T-helper 1 cell (primary cell): ENCODE data around the gene CTDSPL.
A peak's percentile ranks its signal among the peaks of the same experiment; 100 is the strongest.

Experiments used
- DNase-seq, 5 donors: peaks; one replicate each; pipeline ENCODE4 v3.0.0-alpha.2; 2012 to 2020

The CTDSPL gene

GRCh38 chr3:37891227-37891626 lies 29.5 kb downstream of the CTDSPL start:
- no peak for DNase-seq

GRCh38 chr3:37892927-37893600 lies 31.4 kb downstream of the CTDSPL start:
- no peak for DNase-seq

- no peak for DNase-seq
Measured at GRCh38 chr3:37896827-37897226, 35.1 kb downstream of the CTDSPL start.

DNA sequence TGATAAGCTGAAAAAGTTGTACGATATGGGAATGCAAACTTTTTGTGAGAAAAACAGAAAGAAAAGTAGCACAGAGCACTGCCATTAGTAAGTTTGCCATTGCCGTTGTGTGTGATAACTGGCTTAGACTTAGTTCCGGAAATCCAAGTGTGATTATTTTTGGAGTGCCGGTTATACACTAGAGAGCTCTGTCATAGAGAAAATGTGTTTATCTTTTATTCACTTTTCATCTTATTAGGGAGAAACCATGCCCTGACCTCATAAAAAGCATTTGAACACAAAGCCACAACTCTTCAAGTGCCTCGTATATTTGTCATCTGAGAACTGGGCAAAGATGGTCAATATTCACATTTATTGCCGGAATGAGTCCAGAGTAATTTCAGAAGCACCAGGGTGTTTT lies 36.1 kb downstream of the CTDSPL start:
- DNase-seq: no peak

DNA sequence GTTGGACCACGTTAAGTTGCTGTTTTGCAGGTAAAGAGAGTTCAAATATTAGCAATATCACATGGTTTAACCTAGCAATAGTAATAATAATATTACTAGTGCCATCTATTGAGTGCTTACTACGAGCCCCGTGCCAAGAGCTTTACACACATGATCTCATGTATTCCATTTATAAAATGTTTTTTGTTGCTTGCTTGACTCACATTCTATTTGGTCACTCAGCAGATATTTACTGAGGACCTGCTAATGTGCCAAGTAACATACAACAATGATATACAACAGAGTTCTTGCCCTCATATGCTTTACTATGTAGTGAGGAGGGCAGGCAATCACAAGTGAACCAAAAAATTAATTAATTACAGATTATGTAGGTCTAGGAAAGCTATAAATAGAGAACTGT lies 36.7 kb downstream of the CTDSPL start:
- DNase-seq: no peak

GRCh38 chr3:37899101-37899707 lies 37.5 kb downstream of the CTDSPL start:
- DNase-seq: peak in 1 of 5 donors; percentile 64

DNA sequence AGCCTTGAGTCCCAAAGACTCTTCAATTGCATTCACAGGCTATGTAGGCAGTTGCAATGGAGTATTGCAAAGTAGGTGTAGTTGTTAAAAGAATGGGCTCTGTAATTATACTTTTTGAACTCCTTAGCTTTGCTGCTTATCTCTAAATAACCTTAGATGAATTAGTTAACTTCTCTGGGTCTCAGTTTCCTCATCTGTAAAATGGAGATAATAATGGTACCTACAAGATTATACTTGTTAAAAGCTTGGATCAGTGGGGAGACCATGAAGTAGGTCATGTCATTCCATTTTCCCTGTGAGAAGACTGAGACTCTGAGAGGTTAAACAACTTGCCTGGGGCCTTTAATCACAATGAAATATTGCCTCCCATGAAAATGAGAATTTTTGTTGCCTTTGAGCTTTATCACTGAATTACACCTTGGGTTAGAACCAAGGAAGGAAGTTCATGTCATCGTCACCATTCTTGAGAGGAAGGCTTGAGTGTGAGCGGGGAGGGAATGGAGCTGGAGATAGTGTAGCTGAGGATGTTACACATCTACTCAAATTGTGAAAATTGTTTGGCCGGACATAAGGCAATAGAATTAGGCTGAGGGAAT lies 38.1 kb downstream of the CTDSPL start:
- DNase-seq: no peak

DNA sequence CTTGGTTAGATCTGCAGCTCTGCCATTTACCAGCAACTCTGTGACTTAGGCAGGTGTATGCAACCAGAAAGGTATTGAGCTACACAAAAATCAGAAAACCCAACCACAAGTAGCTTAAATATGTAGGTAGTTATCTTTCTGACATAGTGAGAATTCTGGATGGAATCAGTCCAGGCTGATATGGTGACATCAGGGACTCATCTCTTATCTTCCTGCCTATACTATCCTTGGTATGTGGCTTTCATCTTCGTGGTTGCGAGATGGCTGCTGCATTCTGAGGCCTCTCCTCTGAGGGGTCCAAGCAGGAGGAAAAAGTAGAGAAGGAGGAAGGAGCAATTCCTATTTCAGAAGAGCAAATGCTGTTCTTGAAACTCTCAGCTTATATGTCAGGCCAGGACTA lies 40.0 kb downstream of the CTDSPL start:
- DNase-seq: no peak

GRCh38 chr3:37902674-37903073 lies 41.0 kb downstream of the CTDSPL start:
- DNase-seq: peak in 1 of 5 donors; percentile 57

DNA sequence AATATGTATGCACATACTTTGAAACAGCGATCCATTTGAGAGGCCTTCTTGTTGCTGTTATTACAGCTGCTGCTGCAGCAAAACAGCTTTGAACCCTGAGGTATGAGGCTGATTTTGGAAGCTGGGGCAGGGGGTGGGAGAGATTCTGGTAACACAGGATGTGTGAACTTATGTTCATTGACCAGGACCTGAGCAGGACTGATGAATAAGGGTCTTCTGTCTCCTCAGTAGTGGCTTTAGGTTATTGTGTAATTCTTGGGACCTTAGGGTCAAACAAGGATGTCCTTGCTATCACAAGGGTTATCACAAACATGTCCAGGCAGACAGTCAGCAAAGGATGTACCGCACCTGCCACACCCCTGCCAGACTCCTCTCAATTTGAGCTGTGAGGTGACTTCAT lies 41.6 kb downstream of the CTDSPL start:
- DNase-seq: no peak

DNA sequence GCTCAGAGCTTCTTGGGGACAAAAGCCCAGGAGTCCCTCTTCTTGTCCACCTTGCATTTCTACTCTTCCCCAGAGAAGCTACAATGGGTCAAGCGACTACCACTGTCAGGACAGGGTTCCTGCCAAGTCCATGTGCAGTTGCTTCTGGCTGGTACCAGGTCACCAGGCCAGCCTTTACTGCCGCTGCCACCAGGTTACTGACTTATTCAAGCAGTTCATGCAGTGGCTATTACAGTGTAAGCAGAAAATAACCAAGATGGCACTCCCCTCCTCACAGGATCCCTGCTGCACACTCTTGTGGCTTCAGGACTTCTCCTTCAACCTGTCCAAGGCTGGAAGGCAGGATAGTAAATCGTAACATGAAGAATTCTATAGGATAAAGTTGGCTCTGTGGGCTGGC lies 42.1 kb downstream of the CTDSPL start:
- DNase-seq: no peak

DNA sequence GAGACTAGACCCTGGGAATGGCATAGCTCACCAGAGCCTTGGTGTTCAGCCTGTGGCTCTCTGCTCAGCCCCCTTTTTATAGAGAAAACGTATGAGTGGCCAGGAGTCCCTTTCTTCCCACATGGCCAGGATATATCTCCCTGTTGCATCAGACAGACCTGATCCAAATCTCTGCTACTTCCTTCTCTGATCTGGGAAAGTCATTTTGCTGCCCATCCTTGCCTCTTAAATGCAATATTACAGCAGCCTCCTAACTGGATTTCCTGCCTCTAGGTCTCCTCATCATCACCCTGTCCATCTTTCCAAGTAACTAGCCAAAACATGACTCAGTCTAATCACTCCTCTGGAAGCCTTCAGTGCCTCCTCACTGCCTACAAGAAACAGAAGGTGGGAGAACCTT lies 42.9 kb downstream of the CTDSPL start:
- no peak for DNase-seq

DNA sequence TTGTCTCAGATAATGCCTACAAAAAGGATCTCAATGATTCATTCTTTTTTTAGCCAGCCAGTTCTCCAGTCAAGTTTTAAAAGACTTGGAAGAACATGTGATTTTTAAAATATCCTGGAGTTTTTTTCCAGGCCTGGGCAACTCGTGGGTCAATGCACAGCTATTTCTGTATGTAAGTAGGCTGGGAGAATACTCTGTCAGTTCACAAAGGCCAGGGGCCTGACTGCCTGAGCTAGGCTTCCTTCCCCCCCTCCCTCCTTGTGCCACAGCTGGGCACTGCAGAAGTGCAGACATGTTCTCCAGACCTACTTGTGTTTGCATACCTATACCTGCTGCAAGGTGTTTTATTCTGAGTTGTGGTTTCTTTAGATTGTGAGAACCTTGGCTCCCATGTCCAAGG lies 43.7 kb downstream of the CTDSPL start:
- DNase-seq: no peak

GRCh38 chr3:37905987-37906674 lies 44.5 kb downstream of the CTDSPL start:
- no peak for DNase-seq

DNA sequence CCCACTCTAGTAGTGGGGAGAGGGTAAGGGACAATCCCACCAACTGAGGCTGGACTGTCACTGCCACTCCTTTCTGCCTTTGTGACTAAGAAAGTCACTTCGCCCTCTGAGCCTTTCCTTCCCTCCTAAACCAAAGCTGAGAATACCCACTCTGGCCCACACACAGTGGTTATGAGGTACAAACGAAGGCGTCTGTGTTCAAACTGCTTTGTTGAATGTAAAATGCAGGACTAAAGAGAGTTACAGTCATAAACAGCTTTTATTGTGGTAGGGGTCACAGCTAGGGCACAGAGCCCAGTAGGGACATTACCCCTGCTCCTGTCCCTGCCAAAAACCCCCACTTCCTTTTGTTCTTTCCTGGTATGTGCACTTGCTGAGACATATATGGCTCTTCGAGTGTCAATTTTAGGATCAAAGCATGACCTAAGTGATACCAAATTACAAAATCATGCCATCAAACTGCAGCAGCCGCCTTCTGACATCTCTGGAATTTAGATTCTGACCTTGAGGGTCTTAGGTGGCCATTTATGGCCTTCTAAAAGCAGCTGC lies 45.1 kb downstream of the CTDSPL start:
- peak in 1 of 5 donors; percentile 19 for DNase-seq

GRCh38 chr3:37907371-37907770 lies 45.7 kb downstream of the CTDSPL start:
- no peak for DNase-seq

DNA sequence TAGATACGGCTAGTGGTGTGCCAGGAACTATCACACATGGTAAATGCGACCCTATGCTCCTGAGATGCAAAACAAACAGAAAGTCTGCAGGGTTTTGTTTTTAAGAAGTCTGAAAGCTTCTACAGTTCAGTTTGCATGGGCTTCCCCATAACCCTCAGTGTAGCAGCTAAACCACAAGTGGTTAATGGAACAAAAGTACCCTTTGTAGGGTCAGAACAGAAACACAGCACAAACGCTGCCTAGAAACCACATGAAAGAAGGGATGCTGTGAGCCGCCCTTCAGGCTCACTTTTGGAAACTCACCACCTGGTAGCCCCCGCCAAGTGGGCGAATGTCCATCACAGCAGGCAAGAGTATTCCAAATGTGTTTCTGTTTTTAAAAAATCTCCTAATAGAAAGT lies 46.2 kb downstream of the CTDSPL start:
- peak in 1 of 5 donors; percentile 69 for DNase-seq

DNA sequence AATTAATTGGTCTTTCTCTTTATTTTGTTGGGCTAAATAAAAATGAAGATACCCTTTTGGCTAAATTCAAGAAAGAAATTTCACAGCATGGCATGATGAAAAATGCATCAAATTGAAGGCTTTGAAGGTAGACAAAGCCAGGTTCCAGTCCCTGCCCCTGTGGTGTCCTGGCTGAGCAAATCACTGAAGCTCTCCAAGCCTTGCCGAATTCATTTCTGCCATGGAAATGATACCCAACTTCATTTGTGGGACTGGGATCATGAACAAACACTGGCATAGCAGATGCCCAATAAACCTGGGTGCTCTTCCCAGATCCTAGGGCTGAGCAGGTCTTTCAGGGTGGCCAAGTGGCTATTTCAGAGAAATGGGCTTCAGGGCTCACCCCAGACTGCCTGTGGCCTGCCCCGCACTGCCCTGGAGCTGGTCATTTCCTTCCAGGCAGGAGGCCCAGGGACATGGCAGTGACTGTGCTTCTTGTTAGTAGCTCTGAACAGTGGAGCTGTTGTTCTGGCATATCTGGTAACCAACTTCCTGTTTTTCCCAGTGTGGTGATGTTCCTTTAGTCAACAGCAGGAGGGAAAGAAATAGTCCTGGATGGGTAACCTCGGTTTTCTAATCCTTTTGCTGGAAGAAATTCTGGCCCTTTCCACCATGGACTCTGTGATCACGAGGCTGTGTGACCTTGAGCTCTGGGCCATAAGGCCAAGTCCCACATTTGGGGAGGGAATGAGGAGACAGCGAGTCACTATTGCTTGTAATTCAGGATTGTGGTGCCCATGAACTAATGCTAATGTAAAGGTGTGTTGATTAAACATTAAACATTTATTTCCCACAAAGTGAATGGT lies 47.6 kb downstream of the CTDSPL start:
- no peak for DNase-seq

DNA sequence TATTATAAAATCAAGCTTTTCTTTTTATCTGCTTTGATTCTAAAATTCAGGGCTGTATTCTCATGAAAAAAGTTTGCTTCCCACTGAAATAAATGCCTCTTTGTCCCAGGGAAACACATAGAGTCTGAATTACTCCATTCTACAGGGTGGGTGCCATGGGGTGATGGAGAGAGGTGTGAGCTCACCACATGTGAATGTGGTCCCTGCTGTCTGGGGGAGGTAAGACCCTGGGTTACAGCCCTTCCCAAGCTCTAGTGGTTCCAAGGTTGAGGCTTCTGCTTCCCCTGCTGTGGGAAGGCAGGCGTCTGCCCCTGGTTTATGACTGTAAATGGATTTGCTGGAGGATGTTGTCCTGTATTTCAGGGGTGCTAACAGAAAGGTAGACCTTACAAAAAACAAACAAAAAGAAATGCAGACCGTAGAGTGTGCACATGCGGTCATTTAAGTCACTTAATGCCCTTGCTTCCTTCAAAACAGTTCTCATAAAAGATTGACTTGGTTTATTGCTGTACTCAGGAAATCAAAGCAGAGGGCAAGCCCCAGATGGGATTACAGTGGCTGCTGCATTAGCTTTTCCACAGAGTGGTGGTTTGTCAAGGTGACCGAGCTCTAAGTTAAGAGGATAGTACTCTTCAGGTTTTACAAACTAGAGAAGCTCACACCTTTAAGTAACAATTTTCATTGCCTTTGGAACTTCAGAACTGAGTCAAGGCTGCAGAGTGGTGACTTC lies 49.2 kb downstream of the CTDSPL start:
- no peak for DNase-seq

DNA sequence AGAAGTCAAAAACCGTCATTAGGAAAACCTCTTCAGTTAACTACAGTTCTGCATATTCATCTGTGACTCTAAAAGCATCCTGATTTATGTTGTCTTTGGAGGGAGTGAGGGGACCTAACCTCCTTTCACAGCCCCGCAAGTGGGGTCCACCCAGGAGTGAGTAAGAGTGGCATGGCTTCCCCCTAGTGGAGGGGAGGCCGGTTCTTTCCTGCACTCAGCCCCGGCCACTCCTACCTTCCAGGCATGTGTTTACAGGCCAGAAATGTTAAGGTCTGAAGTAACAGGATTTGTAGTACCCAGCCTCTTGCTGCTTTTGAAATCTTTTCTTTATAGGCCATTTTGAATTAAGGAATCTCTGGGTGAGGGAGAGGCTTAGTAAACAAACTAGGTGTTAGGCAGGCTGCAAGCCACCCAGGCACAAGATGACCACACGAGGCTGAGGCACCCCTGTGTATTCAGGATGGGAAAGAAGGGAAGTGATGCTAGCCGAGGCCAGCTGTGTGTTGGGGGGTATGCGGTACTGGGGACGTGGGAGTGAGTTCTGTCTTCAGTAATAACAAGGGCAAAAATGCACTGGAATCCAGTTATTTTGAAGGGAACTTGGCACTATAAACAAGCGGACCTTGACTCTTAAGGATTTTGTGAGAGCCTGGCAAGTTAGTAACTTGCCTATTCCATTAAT lies 50.5 kb downstream of the CTDSPL start:
- DNase-seq: no peak

DNA sequence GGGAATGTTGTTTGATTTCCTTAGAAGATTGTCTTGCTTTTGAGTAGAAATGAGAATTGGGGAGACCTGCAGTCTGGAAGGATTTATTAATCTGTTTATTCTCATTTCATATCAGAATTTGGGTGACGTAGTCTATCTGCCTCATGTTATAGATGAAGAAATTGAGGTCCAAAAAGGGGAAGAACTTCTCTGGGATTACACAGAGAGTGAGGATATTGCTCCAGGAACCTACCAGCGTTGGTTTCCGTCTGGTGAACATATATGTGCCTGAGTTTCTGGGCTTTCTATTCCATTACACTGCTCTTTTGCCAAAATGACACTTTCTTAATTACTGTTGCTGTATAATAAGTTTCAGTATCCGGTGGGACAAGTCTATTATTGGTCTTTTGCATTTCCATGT lies 51.8 kb downstream of the CTDSPL start:
- DNase-seq: no peak
